CD14-positive monocyte (primary cell): ENCODE measurements around the gene TAS2R9. TPM values are rescaled to one million over a fixed set of nuclear protein-coding genes. Genes with fewer than 3 reads are reported as not detected.

Source experiments
- DNase-seq, 3 donors: peaks; one replicate each; pipeline ENCODE4 v3.0.0-alpha.2; 2011 to 2022
- H2AFZ ChIP-seq: 2 replicates; pipeline ENCODE4 v1.6.0; 2012; ENCODE audit warnings: mild to moderate bottlenecking, low read depth, low read length, inconsistent platforms; ENCODE audit not compliant: insufficient read depth, poor library complexity, severe bottlenecking
- H3K27ac ChIP-seq, 2 donors: 1 replicate in 1 of 2; 2 replicates in 1 of 2; pipeline ENCODE4 v1.5.1; 2012 to 2013; ENCODE audit warnings: low read length in 2 of 2, control low read depth in 1 of 2, inconsistent platforms in 1 of 2, low read depth in 1 of 2, mild to moderate bottlenecking in 1 of 2
- H3K27me3 ChIP-seq, 2 donors: one replicate each; pipeline versions ENCODE4 v1.6.0 to v1.6.1; 2011 to 2013; ENCODE audit warnings: low read length in 2 of 2; ENCODE audit not compliant: control insufficient read depth in 2 of 2, insufficient read depth in 2 of 2
- H3K36me3 ChIP-seq, 2 donors: replicated peaks in 1 of 2; 1 replicate in 1 of 2; 2 replicates in 1 of 2; pipeline versions ENCODE4 v1.5.1 to v1.6.1; 2012 to 2013; ENCODE audit warnings: low read length in 2 of 2, control low read depth in 1 of 2, inconsistent platforms in 1 of 2, mild to moderate bottlenecking in 1 of 2; ENCODE audit not compliant: insufficient read depth in 2 of 2, control insufficient read depth in 1 of 2
- H3K4me1 ChIP-seq, 2 donors: 1 replicate in 1 of 2; 2 replicates in 1 of 2; pipeline versions ENCODE4 v1.5.1 to v1.6.1; 2012 to 2013; ENCODE audit warnings: low read length in 2 of 2, control low read depth in 1 of 2, inconsistent platforms in 1 of 2, mild to moderate bottlenecking in 1 of 2, moderate library complexity in 1 of 2; ENCODE audit not compliant: insufficient read depth in 2 of 2, control insufficient read depth in 1 of 2
- H3K4me2 ChIP-seq: replicated peaks from 2 replicates; pipeline ENCODE3; 2012; ENCODE audit warnings: low read length, moderate library complexity, mild to moderate bottlenecking; ENCODE audit not compliant: poor library complexity, severe bottlenecking; ENCODE audit errors: extremely low read depth
- H3K4me3 ChIP-seq, 3 experiments: fragments of 200-600 bp in 1 of 3; sonication (generic) in 1 of 3; replicated peaks in 1 of 3; 1 replicate in 2 of 3; 2 replicates in 1 of 3; pipeline ENCODE4 v1.5.1; 2011 to 2013; ENCODE audit warnings: low read length in 3 of 3, mild to moderate bottlenecking in 3 of 3, control low read depth in 2 of 3, low read depth in 2 of 3, inconsistent platforms in 1 of 3, moderate library complexity in 1 of 3
- H3K79me2 ChIP-seq: 2 replicates; pipeline ENCODE4 v1.6.0; 2012; ENCODE audit warnings: mild to moderate bottlenecking, control low read depth, inconsistent platforms, low read length, moderate library complexity; ENCODE audit not compliant: insufficient read depth
- H3K9ac ChIP-seq: 2 replicates; pipeline ENCODE4 v1.6.0; 2017; ENCODE audit warnings: low read length, mild to moderate bottlenecking; ENCODE audit not compliant: insufficient read depth, poor library complexity, severe bottlenecking
- H3K9me3 ChIP-seq, 2 donors: replicated peaks in 1 of 2; 1 replicate in 1 of 2; 2 replicates in 1 of 2; pipeline versions ENCODE4 v1.5.1 to v1.6.1; 2012 to 2013; ENCODE audit warnings: low read length in 2 of 2, control low read depth in 1 of 2; ENCODE audit not compliant: control insufficient read depth in 1 of 2, insufficient read depth in 1 of 2
- H4K20me1 ChIP-seq: 2 replicates; pipeline ENCODE4 v1.6.0; 2012; ENCODE audit warnings: mild to moderate bottlenecking, low read length, control low read depth, moderate library complexity; ENCODE audit not compliant: insufficient read depth
- H3K27ac Mint-ChIP-seq, 7 donors: one replicate each; pipeline ENCODE4 v1.8.0; 2020; ENCODE audit warnings: mild to moderate bottlenecking in 7 of 7, mixed read lengths in 7 of 7, moderate library complexity in 6 of 7, inconsistent platforms in 2 of 7
- H3K27me3 Mint-ChIP-seq, 3 donors: one replicate each; pipeline ENCODE4 v1.8.0; 2021 to 2022; ENCODE audit warnings: low read depth in 3 of 3, mild to moderate bottlenecking in 3 of 3, mixed read lengths in 3 of 3, moderate library complexity in 3 of 3, inconsistent platforms in 1 of 3
- H3K36me3 Mint-ChIP-seq, 2 donors: one replicate each; pipeline ENCODE4 v1.8.0; 2020; ENCODE audit warnings: mixed read lengths in 2 of 2, inconsistent platforms in 1 of 2, mild to moderate bottlenecking in 1 of 2
- H3K4me1 Mint-ChIP-seq: one replicate; pipeline ENCODE4 v1.8.0; 2020; ENCODE audit warnings: mild to moderate bottlenecking, mixed read lengths
- H3K4me3 Mint-ChIP-seq, 2 donors: one replicate each; pipeline ENCODE4 v1.8.0; 2020; ENCODE audit warnings: mild to moderate bottlenecking in 2 of 2, mixed read lengths in 2 of 2, moderate library complexity in 1 of 2
- H3K9me3 Mint-ChIP-seq, 7 donors: one replicate each; pipeline ENCODE4 v1.8.0; 2020 to 2022; ENCODE audit warnings: mixed read lengths in 7 of 7, mild to moderate bottlenecking in 6 of 7, moderate library complexity in 6 of 7, inconsistent platforms in 2 of 7
- WGBS: methylation state at CpG from one replicate; pipeline ENCODE4 v1.1.5; 2013; ENCODE audit warnings: missing lambda C conversion rate; ENCODE audit not compliant: insufficient coverage; 5-methylcytosine and 5-hydroxymethylcytosine counted together
- intact Hi-C, 2 donors: fragments of 100-400 bp; cut with micrococcal nuclease; formaldehyde crosslinking; loops; one replicate each; pipeline versions ENCODE4 v1.15.0 to v1.15.1; 2023
- polyA plus RNA-seq, 3 donors: library from polyadenylated mRNA; depleted of rRNA in 1 of 3; unstranded in 2 of 3; stranded (reverse) in 1 of 3; fragments of 300-500 nt in 2 of 3; fragments of >200 nt in 1 of 3; fragmentation: Illumina TruSeq in 2 of 3; gene quantifications; 1 replicate in 2 of 3; 2 replicates in 1 of 3; pipeline ENCODE4 v1.2.3, GENCODE V29; 2012 to 2021
- TF ChIP-seq, protein P1 (sequence below): fragments of 200-600 bp; IDR thresholded peaks from one replicate; pipeline ENCODE4 v1.8.0; 2022; ENCODE audit warnings: antibody characterized with exemption, mild to moderate bottlenecking

Gene TAS2R9
- polyA plus RNA-seq, 3 donors = not detected

DNA sequence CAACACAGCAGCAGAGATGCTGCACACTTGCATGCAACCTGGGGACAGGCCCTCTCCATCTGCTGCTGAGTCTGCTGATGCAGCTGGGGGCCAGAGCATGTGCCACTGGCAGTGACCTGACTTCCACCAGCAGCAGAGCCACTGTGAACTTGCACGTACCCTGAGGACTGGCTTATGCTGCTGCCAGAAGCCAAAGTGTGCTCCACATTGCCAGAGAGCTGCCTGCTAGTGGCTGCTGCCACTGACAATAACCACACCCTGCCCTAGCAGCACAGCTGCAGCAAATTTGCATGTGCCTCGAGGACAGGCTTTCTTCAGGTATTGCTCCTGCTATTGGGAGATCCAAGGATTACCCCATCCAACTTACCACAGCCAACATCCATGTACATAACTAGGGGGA, 43.8 kb upstream of the TAS2R9 start:
- peaks cover 20 to 31% (median 22%) of the 10 kb centered on the region in 7 donors for H3K9me3 Mint-ChIP-seq
- H3K36me3 ChIP-seq = no peaks in the 10 kb centered on the region
- DNase-seq = no peak
- TF ChIP-seq, protein P1, sequence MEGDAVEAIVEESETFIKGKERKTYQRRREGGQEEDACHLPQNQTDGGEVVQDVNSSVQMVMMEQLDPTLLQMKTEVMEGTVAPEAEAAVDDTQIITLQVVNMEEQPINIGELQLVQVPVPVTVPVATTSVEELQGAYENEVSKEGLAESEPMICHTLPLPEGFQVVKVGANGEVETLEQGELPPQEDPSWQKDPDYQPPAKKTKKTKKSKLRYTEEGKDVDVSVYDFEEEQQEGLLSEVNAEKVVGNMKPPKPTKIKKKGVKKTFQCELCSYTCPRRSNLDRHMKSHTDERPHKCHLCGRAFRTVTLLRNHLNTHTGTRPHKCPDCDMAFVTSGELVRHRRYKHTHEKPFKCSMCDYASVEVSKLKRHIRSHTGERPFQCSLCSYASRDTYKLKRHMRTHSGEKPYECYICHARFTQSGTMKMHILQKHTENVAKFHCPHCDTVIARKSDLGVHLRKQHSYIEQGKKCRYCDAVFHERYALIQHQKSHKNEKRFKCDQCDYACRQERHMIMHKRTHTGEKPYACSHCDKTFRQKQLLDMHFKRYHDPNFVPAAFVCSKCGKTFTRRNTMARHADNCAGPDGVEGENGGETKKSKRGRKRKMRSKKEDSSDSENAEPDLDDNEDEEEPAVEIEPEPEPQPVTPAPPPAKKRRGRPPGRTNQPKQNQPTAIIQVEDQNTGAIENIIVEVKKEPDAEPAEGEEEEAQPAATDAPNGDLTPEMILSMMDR = no peak
- H3K36me3 Mint-ChIP-seq = peaks cover 8 to 13% of the 10 kb centered on the region in 2 donors
- H3K9me3 ChIP-seq = peaks cover 20 to 30% of the 10 kb centered on the region in 2 donors
- H2AFZ ChIP-seq = no peak overlapping the region
- H3K27ac ChIP-seq = no peak overlapping the region
- H4K20me1 ChIP-seq = no peaks in the 10 kb centered on the region
- H3K4me3 Mint-ChIP-seq = no peak overlapping the region
- 100% methylated on average over 2 of the region's 2 CpGs for WGBS
- no peaks in the 10 kb centered on the region for H3K27me3 ChIP-seq
- H3K27me3 Mint-ChIP-seq = no peaks in the 10 kb centered on the region
- H3K4me2 ChIP-seq = no peak overlapping the region
- no peaks in the 10 kb centered on the region for H3K79me2 ChIP-seq
- no peak overlapping the region for H3K27ac Mint-ChIP-seq
- no peaks in the 10 kb centered on the region for H3K4me1 ChIP-seq
- H3K4me3 ChIP-seq = no peak overlapping the region
- intact Hi-C loops = no loop called here
- no peaks in the 10 kb centered on the region for H3K4me1 Mint-ChIP-seq
- no peak overlapping the region for H3K9ac ChIP-seq

DNA sequence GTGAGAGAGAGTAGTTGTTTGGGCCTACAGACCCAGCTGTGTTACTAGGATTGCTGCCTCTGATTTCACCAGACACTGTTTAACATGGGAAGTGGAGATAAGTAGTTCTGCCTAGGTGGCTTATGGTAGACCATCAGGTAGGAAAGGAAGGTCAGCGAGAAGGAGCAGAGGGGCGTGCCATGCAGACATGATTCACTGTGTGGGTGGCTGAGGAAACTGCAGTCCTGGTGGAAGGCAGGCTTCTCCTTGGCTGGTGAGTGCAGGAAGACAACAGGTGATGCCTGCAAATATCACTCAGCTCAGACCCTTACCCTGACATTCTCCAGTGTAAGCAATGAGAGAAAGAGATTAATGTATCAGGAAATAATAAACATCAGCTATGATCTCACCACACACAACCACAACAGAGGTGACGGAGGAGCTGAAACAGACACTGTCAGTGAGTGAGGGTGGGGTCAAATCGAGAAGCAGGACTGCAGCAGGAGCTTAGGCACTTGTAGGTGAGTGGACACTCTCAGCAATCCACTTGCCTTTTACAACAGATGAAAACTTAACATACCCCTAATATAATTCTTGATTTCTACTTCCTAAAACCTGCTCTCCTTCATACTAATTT, 41.4 kb upstream of the TAS2R9 start:
- Histone ChIP-seq H3K27me3 (no peaks in the 10 kb centered on the region), H3K4me1 (no peaks in the 10 kb centered on the region), H3K36me3 (no peaks in the 10 kb centered on the region), H3K4me3 (no peak overlapping the region), H4K20me1 (no peaks in the 10 kb centered on the region), H3K9ac (no peak overlapping the region), H2AFZ (no peak overlapping the region), H3K9me3 (peaks cover 7 to 11% of the 10 kb centered on the region in 2 donors), H3K4me2 (no peak overlapping the region), H3K27ac (no peak overlapping the region), H3K79me2 (no peaks in the 10 kb centered on the region)
- no peaks in the 10 kb centered on the region for H3K4me1 Mint-ChIP-seq
- peaks cover 2 to 15% (median 5%) of the 10 kb centered on the region in 7 donors for H3K9me3 Mint-ChIP-seq
- TF ChIP-seq, protein P1 = no peak
- intact Hi-C loops = no loop called here
- peaks cover 10 to 12% of the 10 kb centered on the region in 2 donors for H3K36me3 Mint-ChIP-seq
- H3K4me3 Mint-ChIP-seq = no peak overlapping the region
- DNase-seq = no peak
- no peaks in the 10 kb centered on the region for H3K27me3 Mint-ChIP-seq
- no peak overlapping the region for H3K27ac Mint-ChIP-seq
- 100% methylated on average over 2 of the region's 4 CpGs for WGBS
